Activated CD8-positive, alpha-beta memory T cell treated with anti-CD3 and anti-CD28 coated beads, Interleukin-2, amount 50 U/mL, for 4 hours (primary cell): ENCODE measurements around the gene NEK7.
"Not testable (repeated sequence)": the region's sequence is repeated elsewhere in the genome, so short reads cannot be mapped to it uniquely, and the experiment has no call there.

ENCODE experiments used
- DNase-seq: peaks from one replicate; pipeline ENCODE4 v3.0.0-alpha.2; 2020

NEK7 gene

DNA sequence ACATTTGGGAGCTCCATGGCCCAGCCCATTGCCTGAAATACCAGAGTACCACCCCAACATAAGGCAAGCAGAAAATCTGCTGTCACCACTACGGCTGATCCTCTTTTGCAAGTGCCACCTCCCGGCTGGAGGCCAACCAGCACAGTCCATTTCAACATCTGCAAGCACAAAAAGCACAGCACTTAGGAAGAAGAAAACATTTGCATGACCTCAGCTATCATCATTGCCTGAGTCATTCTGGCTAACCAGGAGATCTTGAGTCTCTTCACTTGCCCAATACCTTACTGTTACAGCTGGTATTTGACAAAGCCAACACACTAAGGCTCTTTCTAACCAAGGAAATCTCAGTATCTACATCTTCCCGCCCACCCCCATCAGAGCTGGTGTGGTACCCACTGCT, 55.9 kb downstream of the NEK7 start:
- no peak for DNase-seq

DNA sequence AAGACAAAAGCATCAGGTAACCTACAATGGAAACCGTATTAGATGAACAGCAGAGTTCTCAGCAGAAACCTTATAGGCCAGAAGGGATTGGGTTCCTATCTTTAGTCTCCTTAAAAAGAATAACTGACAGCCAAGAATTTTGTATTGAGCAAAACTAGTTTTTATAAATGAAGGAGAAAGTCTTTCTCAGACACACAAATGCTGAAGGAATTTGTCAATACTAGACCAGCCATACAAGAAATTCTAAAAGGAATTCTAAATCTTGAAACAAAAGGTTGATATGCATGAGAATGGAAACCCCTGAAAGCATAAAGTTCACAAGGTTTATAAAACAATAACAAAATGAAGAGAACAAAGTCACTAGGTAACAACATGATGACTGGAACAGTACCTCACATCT, 58.1 kb downstream of the NEK7 start:
- DNase-seq: no peak

DNA sequence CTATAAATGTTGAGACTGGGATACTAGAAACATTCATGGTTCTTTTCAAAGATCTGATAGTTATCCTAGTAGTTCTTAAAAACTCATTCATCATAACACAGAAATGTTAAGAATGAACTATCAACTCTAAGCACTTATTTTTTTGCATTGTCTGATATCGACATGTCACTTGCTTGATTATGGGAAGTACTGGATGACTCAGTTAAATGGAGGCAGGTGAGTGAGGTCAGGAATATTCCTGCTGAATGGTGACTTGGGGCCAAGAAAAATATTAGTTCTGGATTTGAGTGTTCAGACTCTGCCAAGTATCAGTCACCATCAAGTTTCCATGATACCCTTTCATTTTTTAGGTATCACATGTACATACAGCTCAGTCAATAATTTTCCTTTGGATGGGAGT, 63.6 kb downstream of the NEK7 start:
- no peak for DNase-seq

- not testable (repeated sequence) for DNase-seq
Measured at GRCh38 chr1:198227010-198227409, 70.2 kb downstream of the NEK7 start.

- DNase-seq: not testable (repeated sequence)
Measured at GRCh38 chr1:198227454-198227853, 70.7 kb downstream of the NEK7 start.

DNA sequence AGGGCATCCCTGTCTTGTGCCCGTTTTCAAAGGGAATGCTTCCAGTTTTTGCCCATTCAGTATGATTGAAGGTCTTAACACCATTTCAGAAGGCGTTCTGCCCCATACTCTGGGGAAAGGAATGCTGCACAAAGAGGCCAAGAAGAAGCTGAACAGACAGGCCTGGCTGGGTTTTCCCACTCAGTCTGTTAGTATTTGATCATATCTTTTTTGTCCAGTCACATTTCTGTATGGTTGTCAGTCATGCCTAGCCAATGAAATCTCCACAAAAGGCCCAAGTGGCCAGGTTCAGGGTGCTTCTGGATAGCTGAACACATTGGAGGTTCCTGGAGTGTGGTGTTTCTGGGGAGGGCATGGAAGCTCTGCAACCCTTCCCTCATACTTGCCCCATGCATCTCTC, 72.1 kb downstream of the NEK7 start:
- DNase-seq: no peak

- no peak for DNase-seq
Measured at GRCh38 chr1:198231779-198232178, 75.0 kb downstream of the NEK7 start.

DNA sequence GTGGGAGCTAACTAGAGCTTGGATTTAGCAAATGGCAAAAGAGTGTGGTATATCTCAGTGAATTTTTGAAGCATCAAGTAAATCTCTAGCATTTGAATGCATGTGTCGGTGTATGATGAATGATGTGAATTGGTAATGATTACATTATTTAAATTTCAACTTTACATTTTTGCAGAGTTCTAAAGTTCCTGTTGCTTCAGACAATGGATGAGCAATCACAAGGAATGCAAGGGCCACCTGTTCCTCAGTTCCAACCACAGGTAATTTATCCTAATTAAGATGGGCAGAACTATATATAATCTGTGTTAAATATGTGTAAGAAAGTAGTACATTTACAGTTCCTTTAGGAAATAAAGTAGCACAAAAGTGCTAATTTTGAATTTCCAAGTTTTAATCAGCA, 75.6 kb downstream of the NEK7 start:
- DNase-seq: no peak

DNA sequence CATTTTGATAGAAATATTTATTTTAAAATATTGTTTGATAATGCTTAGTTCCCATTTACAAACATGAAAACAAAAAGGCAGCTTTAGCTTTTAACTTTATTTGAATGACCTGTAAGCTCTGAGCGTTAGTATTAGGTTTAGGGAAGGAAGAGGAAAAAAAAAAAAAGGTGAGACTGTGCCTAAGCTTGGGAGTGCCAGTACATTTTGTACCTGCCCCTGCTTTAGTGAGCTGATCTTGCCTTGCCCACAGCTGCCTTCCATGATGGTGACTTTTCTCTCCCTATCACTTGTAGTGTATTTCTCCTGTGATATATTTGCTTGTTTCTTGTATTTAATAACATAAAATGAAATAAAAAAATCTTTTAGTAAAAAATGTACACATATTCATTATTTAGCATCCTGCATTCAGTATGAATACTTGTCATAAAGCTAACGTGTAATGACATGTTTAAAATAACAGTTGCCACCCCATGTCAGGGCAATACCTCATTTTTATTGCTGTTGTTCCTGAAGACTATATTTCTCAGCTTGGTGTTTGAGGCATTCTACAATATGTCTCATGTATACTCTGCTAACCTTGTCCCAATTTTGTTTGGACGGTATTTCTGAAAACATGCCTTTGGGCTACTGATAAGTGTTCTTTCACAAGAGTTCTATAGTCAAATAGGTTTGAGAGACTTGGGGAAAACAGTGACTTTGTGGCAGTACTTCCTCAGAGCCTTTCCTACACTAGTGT, 76.3 kb downstream of the NEK7 start:
- DNase-seq: no peak

DNA sequence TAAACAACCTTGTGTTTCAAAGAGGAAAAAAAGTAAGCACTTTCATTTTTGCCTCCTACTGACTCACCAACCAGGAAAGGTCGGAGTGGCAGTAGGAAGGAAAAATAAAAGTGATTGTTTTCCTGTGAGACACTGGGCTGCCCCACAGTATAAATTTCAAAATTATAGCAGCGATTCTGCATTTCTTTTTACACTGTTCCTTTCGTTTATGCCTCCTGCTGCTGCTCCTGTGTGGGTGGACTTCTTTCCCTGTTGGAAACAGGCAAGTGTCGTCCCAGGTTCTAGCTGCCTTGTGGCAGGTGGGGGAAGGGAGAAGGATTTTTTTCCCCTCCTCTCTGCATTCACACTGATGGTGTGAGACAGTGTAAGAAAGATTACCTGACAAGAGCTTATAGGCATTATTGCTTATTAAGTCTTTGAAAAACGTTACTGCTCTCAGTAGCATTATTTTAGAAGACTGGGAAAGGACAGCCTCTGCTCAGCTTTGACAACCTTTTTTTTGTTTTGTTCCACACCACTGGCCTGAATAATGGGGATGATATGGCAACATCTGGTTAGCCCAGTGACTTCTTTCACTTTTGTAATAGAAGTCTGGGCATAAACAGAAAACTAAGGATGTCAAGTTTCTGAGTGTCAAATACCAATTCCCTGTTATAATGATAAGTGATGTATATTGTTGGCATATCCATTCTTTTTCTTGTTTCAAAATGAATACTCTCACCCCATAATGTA, 77.9 kb downstream of the NEK7 start:
- no peak for DNase-seq

DNA sequence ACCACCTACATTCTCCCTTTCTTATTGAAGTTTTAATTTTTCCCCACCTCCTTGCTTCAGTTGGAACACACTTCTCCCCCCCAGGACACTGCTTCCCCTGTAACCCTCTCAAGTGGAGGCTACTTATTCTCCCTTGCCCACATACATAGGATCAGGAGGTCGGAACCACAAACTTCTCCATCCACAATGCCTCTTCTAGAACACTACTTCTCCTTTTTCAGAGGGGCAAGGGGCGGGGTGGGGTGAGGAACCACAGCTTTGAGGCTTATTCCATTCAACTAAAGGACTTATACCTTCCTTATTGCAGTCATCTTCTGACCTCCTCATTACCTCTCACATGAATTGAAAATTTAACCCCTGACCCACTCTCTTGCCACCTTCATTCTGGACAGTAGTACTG, 81.3 kb downstream of the NEK7 start:
- no peak for DNase-seq

DNA sequence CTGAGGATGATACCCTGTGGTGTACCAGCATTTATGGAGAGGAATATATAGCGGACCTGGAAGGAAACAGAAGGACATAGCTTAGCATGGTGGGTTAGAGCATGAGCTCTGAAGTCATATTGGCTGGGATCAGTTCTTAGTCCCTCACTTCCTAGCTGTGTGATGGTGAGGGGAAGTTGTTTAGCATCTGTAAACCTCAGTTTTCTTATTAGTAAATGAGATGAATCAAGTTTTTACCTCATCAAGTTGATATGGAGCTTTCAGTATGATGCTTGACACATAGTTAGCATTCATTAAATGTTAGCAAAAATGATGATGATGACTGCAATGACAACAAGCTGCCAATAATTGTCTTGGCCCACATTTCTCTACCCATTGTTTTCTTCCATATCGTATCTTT, 84.8 kb downstream of the NEK7 start:
- no peak for DNase-seq

DNA sequence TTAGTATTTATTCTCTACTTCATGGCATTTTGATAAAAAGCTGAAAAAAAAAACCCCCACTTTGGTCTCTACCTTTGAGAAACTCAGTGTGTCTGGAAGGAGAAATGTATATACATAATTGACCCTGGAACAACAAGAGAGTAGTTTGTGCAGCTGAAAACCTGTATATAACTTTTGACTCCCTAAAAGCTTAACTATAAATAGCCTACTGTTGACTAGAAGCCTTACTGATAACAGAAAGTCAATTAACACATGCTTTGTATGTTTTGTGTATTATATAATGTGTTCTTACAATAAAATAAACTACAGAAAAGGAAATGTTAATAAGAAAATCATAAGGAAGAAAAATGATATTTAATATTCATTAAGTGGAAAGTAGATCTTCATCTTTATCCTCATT, 88.0 kb downstream of the NEK7 start:
- no peak for DNase-seq

- DNase-seq: no peak
Measured at GRCh38 chr1:198245379-198245778, 88.6 kb downstream of the NEK7 start.

DNA sequence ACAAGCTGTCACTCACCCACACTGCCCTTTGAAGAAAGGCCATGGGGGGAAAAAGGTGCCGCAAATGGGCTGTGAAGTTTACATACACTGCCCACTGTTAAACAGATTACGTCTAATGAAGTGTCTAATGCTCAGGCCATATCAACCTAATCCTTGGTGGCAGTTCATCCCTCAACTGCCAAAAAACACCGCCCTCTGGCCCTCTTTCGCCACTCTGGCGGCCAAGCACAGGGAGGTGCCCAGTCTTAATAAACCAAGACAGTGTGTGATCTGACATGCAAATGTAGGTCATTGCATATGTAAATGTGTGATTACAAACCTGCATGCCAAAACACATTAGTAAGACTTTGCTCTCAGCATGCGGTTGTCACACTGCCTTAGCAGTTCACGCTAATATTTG, 89.5 kb downstream of the NEK7 start:
- no peak for DNase-seq

GRCh38 chr1:198253259-198253658, 96.5 kb downstream of the NEK7 start:
- DNase-seq: no peak

DNA sequence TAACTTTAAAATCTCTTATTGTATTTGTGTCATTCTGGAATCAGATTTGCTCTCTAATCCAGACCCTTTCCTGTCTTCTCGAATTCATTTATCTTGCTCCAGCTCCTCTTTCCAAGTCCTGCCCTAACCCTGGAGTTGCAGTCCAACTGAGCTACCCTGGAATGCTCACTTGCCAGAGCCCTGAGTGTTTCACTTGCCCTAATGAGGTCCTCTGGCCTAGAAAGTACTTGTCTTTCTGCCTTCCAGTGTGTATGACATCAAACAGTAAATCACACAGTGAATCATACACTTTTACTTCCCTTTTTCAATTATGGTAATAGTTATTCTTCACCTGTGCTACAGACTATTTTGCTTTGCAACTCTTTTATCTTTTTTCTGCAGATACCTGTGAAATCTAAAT, 96.9 kb downstream of the NEK7 start:
- DNase-seq: no peak

- no peak for DNase-seq
Measured at GRCh38 chr1:198254521-198254920, 97.7 kb downstream of the NEK7 start.

DNA sequence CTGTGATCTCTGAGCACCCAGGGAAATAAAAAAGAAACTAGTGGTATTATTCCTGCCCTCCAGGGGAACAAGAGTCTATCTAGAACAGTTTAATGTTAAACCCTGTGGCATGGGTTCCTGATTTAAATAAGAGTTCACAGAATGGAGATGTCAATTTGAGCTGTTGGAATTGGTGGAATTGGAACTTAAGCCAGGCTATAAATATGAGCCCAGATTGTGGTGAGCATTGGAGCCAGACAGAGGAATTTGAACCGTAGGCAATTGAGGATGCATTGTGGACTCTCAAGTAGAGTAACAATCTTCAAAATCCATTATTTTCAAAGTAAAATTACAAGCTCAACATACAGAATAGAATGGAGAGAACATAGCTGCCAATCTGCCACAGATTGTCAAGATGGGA, 98.2 kb downstream of the NEK7 start:
- no peak for DNase-seq

GRCh38 chr1:198255784-198256183, 99.0 kb downstream of the NEK7 start:
- no peak for DNase-seq

- DNase-seq: no peak
Measured at GRCh38 chr1:198258491-198258890, 101.7 kb downstream of the NEK7 start.

- DNase-seq: no peak
Measured at GRCh38 chr1:198259333-198260074, 102.7 kb downstream of the NEK7 start.

GRCh38 chr1:198261886-198262285, 105.1 kb downstream of the NEK7 start:
- no peak for DNase-seq

DNA sequence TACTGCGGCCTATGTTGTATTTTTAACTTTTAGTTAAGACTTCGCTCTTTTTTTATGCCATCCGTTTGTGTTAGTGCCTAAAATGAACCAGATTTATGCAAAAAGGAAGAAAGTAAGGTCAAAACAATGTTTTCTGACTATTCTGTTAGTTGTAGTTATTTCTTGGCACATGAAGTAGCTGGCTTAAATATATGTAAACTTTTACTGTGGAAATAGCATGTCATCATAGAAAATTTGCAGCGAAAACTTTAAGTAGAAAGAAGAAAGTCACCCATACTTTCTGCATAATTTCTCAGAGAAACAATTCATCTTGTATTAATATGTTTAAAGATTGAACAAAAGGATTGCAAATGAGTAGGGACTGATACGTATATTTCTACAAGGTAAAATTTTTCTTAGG, 106.4 kb downstream of the NEK7 start:
- no peak for DNase-seq
